HEK293T (cell line): ENCODE results near the gene CTIF.

Experiments
- CTCF ChIA-PET: fragments of 350-600 bp; formaldehyde crosslinking; extraction: SDS; loops from one replicate; lab custom pipeline; 2021; ENCODE audit warnings: antibody characterized with exemption, inconsistent platforms; lab: Yijun Ruan, JAX
- POLR2A ChIA-PET: fragments of 350-600 bp; formaldehyde crosslinking; extraction: SDS; loops from one replicate; lab custom pipeline; 2020; ENCODE audit warnings: antibody characterized with exemption, inconsistent platforms; lab: Yijun Ruan, JAX
- DNase-seq: peaks from one replicate; pipeline ENCODE4 v3.0.0; 2012; ENCODE audit warnings: mixed read lengths; ENCODE audit errors: extremely low spot score
- ARNT ChIP-seq: fragments of 450-650 bp; IDR thresholded peaks from 2 replicates; pipeline ENCODE4 v1.6.1; 2017; ENCODE audit warnings: mild to moderate bottlenecking
- BHLHE40 ChIP-seq: fragments of 450-650 bp; IDR thresholded peaks from 2 replicates; pipeline ENCODE4 v1.6.1; 2016; ENCODE audit warnings: mild to moderate bottlenecking, moderate library complexity, borderline replicate concordance
- CTBP1 ChIP-seq: fragments of 450-650 bp; IDR thresholded peaks from 2 replicates; pipeline ENCODE4 v1.6.1; 2016; ENCODE audit warnings: borderline replicate concordance
- ELF4 ChIP-seq: fragments of 450-650 bp; IDR thresholded peaks from 2 replicates; pipeline ENCODE4 v1.6.1; 2017; ENCODE audit warnings: antibody characterized with exemption
- FOXA1 ChIP-seq: fragments of 450-650 bp; IDR thresholded peaks from 2 replicates; pipeline ENCODE4 v1.6.1; 2016; ENCODE audit warnings: mild to moderate bottlenecking
- FOXK2 ChIP-seq: fragments of 450-650 bp; IDR thresholded peaks from 2 replicates; pipeline ENCODE4 v1.6.1; 2016; ENCODE audit warnings: mild to moderate bottlenecking
- FOXM1 ChIP-seq: fragments of 450-650 bp; IDR thresholded peaks from 2 replicates; pipeline ENCODE4 v1.6.1; 2017; ENCODE audit warnings: mild to moderate bottlenecking, borderline replicate concordance
- HDGF ChIP-seq: fragments of 450-650 bp; IDR thresholded peaks from 2 replicates; pipeline ENCODE4 v1.6.1; 2017; ENCODE audit warnings: antibody characterized with exemption, borderline replicate concordance
- L3MBTL2 ChIP-seq: fragments of 450-650 bp; conservative IDR thresholded peaks from 2 replicates; pipeline ENCODE4 v1.6.1; 2016; ENCODE audit warnings: mild to moderate bottlenecking
- LEF1 ChIP-seq: fragments of 450-650 bp; IDR thresholded peaks from 2 replicates; pipeline ENCODE4 v1.6.1; 2017; ENCODE audit warnings: mild to moderate bottlenecking, borderline replicate concordance
- NFRKB ChIP-seq: fragments of 450-650 bp; IDR thresholded peaks from 2 replicates; pipeline ENCODE4 v1.6.1; 2016; ENCODE audit warnings: mild to moderate bottlenecking, moderate library complexity
- PKNOX1 ChIP-seq: fragments of 450-650 bp; IDR thresholded peaks from 2 replicates; pipeline ENCODE4 v1.6.1; 2016
- SP1 ChIP-seq: fragments of 450-650 bp; IDR thresholded peaks from 2 replicates; pipeline ENCODE4 v1.6.1; 2017
- SUZ12 ChIP-seq: fragments of 450-650 bp; IDR thresholded peaks from 2 replicates; pipeline ENCODE4 v1.6.1; 2016; ENCODE audit warnings: mild to moderate bottlenecking
- TARDBP ChIP-seq: fragments of 450-650 bp; IDR thresholded peaks from 2 replicates; pipeline ENCODE4 v1.6.1; 2016
- ZNF384 ChIP-seq: fragments of 450-650 bp; IDR thresholded peaks from 2 replicates; pipeline ENCODE4 v1.6.1; 2016

The CTIF gene

GRCh38 chr18:48875314-48875941, 336.6 kb downstream of the CTIF start:
- DNase-seq: no peak
- ChIA-PET CTCF (no interaction called here), POLR2A (no interaction called here)
- TF ChIP-seq FOXA1: no peak

- CTCF ChIA-PET: no interaction called here
- POLR2A ChIA-PET: no interaction called here
- no peak for TF ChIP-seq BHLHE40
- TF ChIP-seq TARDBP: no peak
- no peak for TF ChIP-seq L3MBTL2
- DNase-seq: peak; percentile 21
Observed at GRCh38 chr18:48875942-48876511, 337.2 kb downstream of the CTIF start.

GRCh38 chr18:48876590-48876989, 337.8 kb downstream of the CTIF start:
- CTCF ChIA-PET: no interaction called here
- POLR2A ChIA-PET: no interaction called here

GRCh38 chr18:48877941-48878340, 339.1 kb downstream of the CTIF start:
- no peak for DNase-seq
- POLR2A ChIA-PET: no interaction called here
- TF ChIP-seq BHLHE40 (no peak), SP1 (no peak), FOXM1 (no peak), L3MBTL2 (no peak), ZNF384 (no peak), ELF4 (no peak)
- CTCF ChIA-PET: no interaction called here

More at GRCh38 chr18:48876590-48876989, 337.8 kb downstream of the CTIF start:
- TF ChIP-seq HDGF: no peak
- no peak for TF ChIP-seq FOXK2
- TF ChIP-seq FOXA1: no peak
- no peak for TF ChIP-seq ZNF384
- no peak for TF ChIP-seq CTBP1
- no peak for TF ChIP-seq SP1
- no peak for TF ChIP-seq ARNT
- no peak for TF ChIP-seq L3MBTL2
- no peak for TF ChIP-seq LEF1
- no peak for TF ChIP-seq BHLHE40
- no peak for TF ChIP-seq FOXM1
- no peak for TF ChIP-seq TARDBP
- TF ChIP-seq ELF4: no peak
- TF ChIP-seq PKNOX1: no peak
- TF ChIP-seq SUZ12: no peak
- no peak for TF ChIP-seq NFRKB
- no peak for DNase-seq

- TF ChIP-seq FOXK2: no peak
- no peak for TF ChIP-seq SP1
- no peak for TF ChIP-seq PKNOX1
- TF ChIP-seq HDGF: no peak
- no peak for TF ChIP-seq ARNT
- TF ChIP-seq FOXM1: no peak
- TF ChIP-seq L3MBTL2: no peak
- no peak for TF ChIP-seq NFRKB
- TF ChIP-seq FOXA1: no peak
- no peak for TF ChIP-seq TARDBP
- TF ChIP-seq LEF1: no peak
- TF ChIP-seq SUZ12: no peak
- no peak for TF ChIP-seq ELF4
- TF ChIP-seq CTBP1: no peak
- TF ChIP-seq BHLHE40: no peak
- TF ChIP-seq ZNF384: no peak
- POLR2A ChIA-PET: no interaction called here
- no peak for DNase-seq
- CTCF ChIA-PET: no interaction called here
Observed at GRCh38 chr18:48878471-48878870, 339.6 kb downstream of the CTIF start.

- no peak for DNase-seq
- TF ChIP-seq FOXM1 (no peak), ZNF384 (no peak), SUZ12 (no peak), L3MBTL2 (no peak), FOXK2 (no peak)
- CTCF ChIA-PET: no interaction called here
- POLR2A ChIA-PET: no interaction called here
Observed at GRCh38 chr18:48879008-48879431, 340.2 kb downstream of the CTIF start.

GRCh38 chr18:48880931-48881330, 342.1 kb downstream of the CTIF start:
- DNase-seq: no peak
- ChIA-PET CTCF (no interaction called here), POLR2A (no interaction called here)
- TF ChIP-seq NFRKB (no peak), ZNF384 (no peak), SUZ12 (no peak), FOXA1 (no peak), LEF1 (no peak), SP1 (no peak), CTBP1 (no peak), ELF4 (no peak), FOXM1 (no peak), L3MBTL2 (no peak), TARDBP (no peak), FOXK2 (no peak), PKNOX1 (no peak), HDGF (no peak)
